ENCODE results near the gene UQCRFS1.

DNA sequence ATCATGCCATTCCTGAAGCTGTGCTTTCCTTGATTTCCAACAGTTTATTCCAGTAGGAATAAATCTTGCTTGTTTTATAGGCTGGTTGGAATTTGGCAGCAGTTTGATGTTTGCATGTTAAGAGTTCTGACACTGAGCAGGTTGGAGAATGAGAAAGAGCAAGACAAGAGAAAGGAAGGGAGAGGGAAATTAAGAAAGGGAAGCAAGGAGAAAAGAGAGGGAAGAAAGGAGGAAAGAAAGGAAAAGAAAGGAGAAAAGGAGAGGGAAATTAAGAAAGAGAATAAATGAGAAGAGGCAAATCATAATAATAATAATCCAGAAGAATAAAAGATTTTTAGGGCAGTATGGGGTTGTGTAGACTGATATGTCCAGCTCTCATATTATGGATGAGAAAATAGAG is 28.4 kb upstream of the UQCRFS1 start:
- TF ChIP-seq POLR2A (IDR thresholded peaks at IDR 0.05), result no peak
- TF ChIP-seq, protein P1, sequence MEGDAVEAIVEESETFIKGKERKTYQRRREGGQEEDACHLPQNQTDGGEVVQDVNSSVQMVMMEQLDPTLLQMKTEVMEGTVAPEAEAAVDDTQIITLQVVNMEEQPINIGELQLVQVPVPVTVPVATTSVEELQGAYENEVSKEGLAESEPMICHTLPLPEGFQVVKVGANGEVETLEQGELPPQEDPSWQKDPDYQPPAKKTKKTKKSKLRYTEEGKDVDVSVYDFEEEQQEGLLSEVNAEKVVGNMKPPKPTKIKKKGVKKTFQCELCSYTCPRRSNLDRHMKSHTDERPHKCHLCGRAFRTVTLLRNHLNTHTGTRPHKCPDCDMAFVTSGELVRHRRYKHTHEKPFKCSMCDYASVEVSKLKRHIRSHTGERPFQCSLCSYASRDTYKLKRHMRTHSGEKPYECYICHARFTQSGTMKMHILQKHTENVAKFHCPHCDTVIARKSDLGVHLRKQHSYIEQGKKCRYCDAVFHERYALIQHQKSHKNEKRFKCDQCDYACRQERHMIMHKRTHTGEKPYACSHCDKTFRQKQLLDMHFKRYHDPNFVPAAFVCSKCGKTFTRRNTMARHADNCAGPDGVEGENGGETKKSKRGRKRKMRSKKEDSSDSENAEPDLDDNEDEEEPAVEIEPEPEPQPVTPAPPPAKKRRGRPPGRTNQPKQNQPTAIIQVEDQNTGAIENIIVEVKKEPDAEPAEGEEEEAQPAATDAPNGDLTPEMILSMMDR (IDR thresholded peaks at IDR 0.05), result no peak
- TF ChIP-seq POLR2AphosphoS5 (IDR thresholded peaks at IDR 0.05), result no peak

Measured in breast epithelium (tissue), 3 donors.